HG03442 (cell line): ENCODE data around the gene MS4A8.
"Not testable (repeated sequence)": the region's sequence is repeated elsewhere in the genome, so short reads cannot be mapped to it uniquely, and the experiment has no call there.

ENCODE experiments used
- ATAC-seq: cut with Tn5 transposase; IDR thresholded peaks from one replicate; pipeline ENCODE4 v1.9.1; 2021; ENCODE audit warnings: mild to moderate bottlenecking, moderate library complexity; ENCODE audit not compliant: unreplicated experiment

The MS4A8 gene

GRCh38 chr11:60699284-60699691, at the start of gene MS4A8:
TSS of gene MS4A8 (plus strand) at chr11:60699612. CDS start at chr11:60700861, 1,249 bp downstream.
- no peak for ATAC-seq

- no peak for ATAC-seq
These were observed 41.5 kb upstream of the MS4A8 start for GRCh38 chr11:60657888-60658287.

GRCh38 chr11:60658409-60658808, 41.0 kb upstream of the MS4A8 start:
- ATAC-seq: no peak

GRCh38 chr11:60672255-60672654, 27.2 kb upstream of the MS4A8 start:
- ATAC-seq: no peak

- ATAC-seq: not testable (repeated sequence)
These were observed 21.2 kb upstream of the MS4A8 start for GRCh38 chr11:60678231-60678630.

- no peak for ATAC-seq
These were observed 19.5 kb upstream of the MS4A8 start for GRCh38 chr11:60679879-60680278.

GRCh38 chr11:60680455-60681119, 18.8 kb upstream of the MS4A8 start:
- no peak for ATAC-seq

- not testable (repeated sequence) for ATAC-seq
These were observed 14.9 kb upstream of the MS4A8 start for GRCh38 chr11:60684541-60684848.

- ATAC-seq: no peak
These were observed 7.8 kb upstream of the MS4A8 start for GRCh38 chr11:60691661-60692060.

GRCh38 chr11:60699936-60700335, 524 bp downstream of the MS4A8 start:
- no peak for ATAC-seq

- ATAC-seq: no peak
These were observed 1.5 kb downstream of the MS4A8 start for GRCh38 chr11:60700689-60701468.

GRCh38 chr11:60701469-60701818, 2.0 kb downstream of the MS4A8 start:
- no peak for ATAC-seq

GRCh38 chr11:60703374-60703773, 4.0 kb downstream of the MS4A8 start:
- no peak for ATAC-seq

- no peak for ATAC-seq
These were observed 6.5 kb downstream of the MS4A8 start for GRCh38 chr11:60705895-60706294.

GRCh38 chr11:60706931-60707330, 7.5 kb downstream of the MS4A8 start:
- no peak for ATAC-seq

- ATAC-seq: no peak
These were observed 11.1 kb downstream of the MS4A8 start for GRCh38 chr11:60710482-60710881.

- no peak for ATAC-seq
These were observed 11.9 kb downstream of the MS4A8 start for GRCh38 chr11:60711276-60711675.

GRCh38 chr11:60713423-60713822, 14.0 kb downstream of the MS4A8 start:
- not testable (repeated sequence) for ATAC-seq

GRCh38 chr11:60717956-60718355, 18.5 kb downstream of the MS4A8 start:
- ATAC-seq: no peak

GRCh38 chr11:60718524-60719316, 19.3 kb downstream of the MS4A8 start:
- ATAC-seq: no peak

GRCh38 chr11:60719391-60719790, 20.0 kb downstream of the MS4A8 start:
- ATAC-seq: no peak

- no peak for ATAC-seq
These were observed 21.0 kb downstream of the MS4A8 start for GRCh38 chr11:60720460-60720859.
